HFFc6 (cell line): ENCODE measurements around the gene EPG5. TPM values are rescaled to one million over a fixed set of nuclear protein-coding genes. Genes with fewer than 3 reads are reported as not detected.

Experiments used
- DNase-seq: peaks from one replicate; pipeline ENCODE4 v3.0.0-alpha.2; 2018
- H3K27ac Mint-ChIP-seq: 2 replicates; pipeline ENCODE4 v1.8.0; 2020; ENCODE audit warnings: mild to moderate bottlenecking, mixed read lengths
- H3K27me3 Mint-ChIP-seq: 2 replicates; pipeline ENCODE4 v1.8.0; 2021; ENCODE audit warnings: mild to moderate bottlenecking, moderate library complexity, mixed read lengths; ENCODE audit not compliant: insufficient read depth
- H3K36me3 Mint-ChIP-seq: 2 replicates; pipeline ENCODE4 v1.8.0; 2021; ENCODE audit warnings: low read depth, mixed read lengths
- H3K4me1 Mint-ChIP-seq: 2 replicates; pipeline ENCODE4 v1.8.0; 2020; ENCODE audit warnings: low read depth, mixed read lengths
- H3K4me3 Mint-ChIP-seq: 2 replicates; pipeline ENCODE4 v1.8.0; 2020; ENCODE audit warnings: mild to moderate bottlenecking, moderate library complexity, mixed read lengths
- H3K9me3 Mint-ChIP-seq: 2 replicates; pipeline ENCODE4 v1.8.0; 2020; ENCODE audit warnings: mild to moderate bottlenecking, mixed read lengths
- total RNA-seq, 6 experiments: library from RNA; stranded (reverse); fragmentation: NEBNext Ultra II Directional; extraction: Animal tissue kit (Norgen Biotek cat#: 25700); gene quantifications; 2 replicates in 1 of 6; 3 replicates in 5 of 6; pipeline ENCODE4 v1.2.3, GENCODE V29; 2021
- TF ChIP-seq, protein P1 (sequence below): fragments of 200-600 bp; sonication (generic); IDR thresholded peaks from 2 replicates; pipeline ENCODE4 v1.5.0; 2021; ENCODE audit warnings: antibody characterized with exemption, mild to moderate bottlenecking

EPG5 gene
- total RNA-seq, 6 experiments from 2014 or later = 36.8 to 63.6 (median 44.5) TPM

DNA sequence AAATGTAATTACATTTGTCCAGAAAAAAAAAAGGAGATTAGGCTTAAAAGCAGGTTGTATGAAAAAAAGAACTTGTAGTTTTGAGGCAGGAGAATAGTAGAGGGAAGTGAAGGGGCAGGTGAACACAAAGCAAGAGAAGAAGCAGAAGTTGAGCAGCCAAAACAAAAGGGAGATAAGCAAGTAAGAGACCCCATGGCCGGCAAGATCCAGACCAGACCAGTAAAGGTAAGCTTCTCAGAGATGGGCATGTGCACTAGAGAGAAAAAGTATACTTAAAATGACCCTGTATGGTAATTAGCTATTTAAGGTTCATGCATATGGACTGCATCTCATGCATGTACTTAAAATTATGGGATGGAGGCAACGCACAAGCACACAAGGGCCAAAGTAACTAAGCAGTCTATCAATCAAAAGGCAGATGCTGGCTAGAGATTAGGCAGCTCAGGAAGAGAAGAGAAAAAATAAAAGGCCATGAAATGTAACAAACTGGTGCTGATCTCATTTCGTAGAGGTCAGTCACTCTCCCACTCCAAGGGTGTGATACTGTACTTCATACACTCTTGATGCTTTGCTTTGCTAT lies 132.0 kb downstream of the EPG5 start:
- Mint-ChIP-seq H3K36me3 (no peaks in the 10 kb centered on the region), H3K4me1 (peaks cover 28% of the 10 kb centered on the region), H3K27me3 (peaks cover 10% of the 10 kb centered on the region), H3K9me3 (no peaks in the 10 kb centered on the region), H3K27ac (no peak overlapping the region), H3K4me3 (no peak overlapping the region)
- TF ChIP-seq, protein P1, sequence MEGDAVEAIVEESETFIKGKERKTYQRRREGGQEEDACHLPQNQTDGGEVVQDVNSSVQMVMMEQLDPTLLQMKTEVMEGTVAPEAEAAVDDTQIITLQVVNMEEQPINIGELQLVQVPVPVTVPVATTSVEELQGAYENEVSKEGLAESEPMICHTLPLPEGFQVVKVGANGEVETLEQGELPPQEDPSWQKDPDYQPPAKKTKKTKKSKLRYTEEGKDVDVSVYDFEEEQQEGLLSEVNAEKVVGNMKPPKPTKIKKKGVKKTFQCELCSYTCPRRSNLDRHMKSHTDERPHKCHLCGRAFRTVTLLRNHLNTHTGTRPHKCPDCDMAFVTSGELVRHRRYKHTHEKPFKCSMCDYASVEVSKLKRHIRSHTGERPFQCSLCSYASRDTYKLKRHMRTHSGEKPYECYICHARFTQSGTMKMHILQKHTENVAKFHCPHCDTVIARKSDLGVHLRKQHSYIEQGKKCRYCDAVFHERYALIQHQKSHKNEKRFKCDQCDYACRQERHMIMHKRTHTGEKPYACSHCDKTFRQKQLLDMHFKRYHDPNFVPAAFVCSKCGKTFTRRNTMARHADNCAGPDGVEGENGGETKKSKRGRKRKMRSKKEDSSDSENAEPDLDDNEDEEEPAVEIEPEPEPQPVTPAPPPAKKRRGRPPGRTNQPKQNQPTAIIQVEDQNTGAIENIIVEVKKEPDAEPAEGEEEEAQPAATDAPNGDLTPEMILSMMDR = no peak
- no peak for DNase-seq

DNA sequence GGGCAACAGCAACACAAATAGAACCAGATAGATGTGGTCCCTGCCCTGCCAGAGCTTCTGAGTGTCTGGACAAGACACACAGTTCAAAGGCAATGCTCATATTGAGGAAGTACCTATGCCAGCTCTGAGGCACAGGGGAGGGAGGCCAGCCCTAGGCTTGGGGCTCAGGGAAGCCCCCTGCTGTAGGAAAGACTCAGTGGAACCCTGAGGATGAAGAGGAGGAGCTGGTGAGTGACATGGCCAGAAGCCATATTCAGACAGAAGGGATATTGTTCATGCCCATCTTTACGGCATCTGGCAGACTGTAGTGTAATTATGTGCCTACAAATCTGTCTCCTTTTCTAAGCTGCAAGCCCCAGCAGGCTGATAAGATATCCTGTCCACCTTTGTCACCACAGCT lies 132.8 kb downstream of the EPG5 start:
- peaks cover 9% of the 10 kb centered on the region for H3K27me3 Mint-ChIP-seq
- H3K9me3 Mint-ChIP-seq = no peaks in the 10 kb centered on the region
- TF ChIP-seq, protein P1 = no peak; the same call in 1 of the 2 replicates
- peaks cover 20% of the 10 kb centered on the region for H3K4me1 Mint-ChIP-seq
- DNase-seq = no peak
- no peak overlapping the region for H3K27ac Mint-ChIP-seq
- no peak overlapping the region for H3K4me3 Mint-ChIP-seq
- no peaks in the 10 kb centered on the region for H3K36me3 Mint-ChIP-seq

DNA sequence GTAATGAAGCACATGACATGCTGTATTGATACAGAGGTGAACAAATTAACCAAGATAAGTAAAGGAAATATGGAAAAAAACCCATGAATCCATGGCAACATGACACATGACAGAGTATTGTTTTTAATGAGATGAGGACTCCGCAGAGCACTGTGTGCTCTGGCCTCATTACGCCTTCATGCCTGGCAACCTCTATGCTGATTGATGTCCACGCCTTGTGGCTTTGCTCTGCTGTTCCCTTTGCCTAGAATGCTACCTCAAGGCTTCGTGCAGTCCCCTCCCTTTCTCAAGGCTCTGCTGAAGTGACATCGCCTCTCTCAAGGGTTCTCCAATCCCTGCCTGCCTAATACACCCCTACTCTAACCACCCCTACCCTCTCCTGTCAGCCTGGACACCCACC lies 133.3 kb downstream of the EPG5 start:
- H3K9me3 Mint-ChIP-seq = no peaks in the 10 kb centered on the region
- peaks cover 20% of the 10 kb centered on the region for H3K4me1 Mint-ChIP-seq
- DNase-seq = no peak
- H3K27me3 Mint-ChIP-seq = peaks cover 7% of the 10 kb centered on the region
- H3K27ac Mint-ChIP-seq = no peak overlapping the region
- no peak overlapping the region for H3K4me3 Mint-ChIP-seq
- TF ChIP-seq, protein P1 = no peak
- no peaks in the 10 kb centered on the region for H3K36me3 Mint-ChIP-seq

DNA sequence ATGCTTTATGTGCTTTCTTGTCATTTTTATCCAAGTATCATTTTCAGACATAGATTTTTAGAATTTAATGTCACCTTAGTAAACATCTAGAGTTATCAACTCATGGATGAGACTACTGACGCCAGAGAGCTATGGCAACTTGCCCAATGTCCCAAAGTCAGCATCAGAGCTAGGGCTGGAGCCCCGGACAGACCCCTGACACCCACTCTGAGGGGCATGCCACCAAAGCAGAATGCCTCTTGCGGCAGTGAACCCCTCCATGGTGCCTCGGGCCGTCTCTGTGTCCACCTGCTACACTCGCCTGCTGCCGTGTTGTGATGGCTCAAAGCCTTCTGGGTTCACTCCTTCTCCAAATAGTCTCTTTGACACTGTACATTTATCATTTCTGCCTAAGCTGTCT lies 136.2 kb downstream of the EPG5 start:
- no peaks in the 10 kb centered on the region; the same call in 1 of the 2 replicates for H3K27me3 Mint-ChIP-seq
- no peak for DNase-seq
- H3K9me3 Mint-ChIP-seq = no peaks in the 10 kb centered on the region
- no peaks in the 10 kb centered on the region for H3K36me3 Mint-ChIP-seq
- no peak overlapping the region for H3K4me3 Mint-ChIP-seq
- no peak overlapping the region for H3K27ac Mint-ChIP-seq
- H3K4me1 Mint-ChIP-seq = peaks cover 32% of the 10 kb centered on the region
- TF ChIP-seq, protein P1 = no peak

DNA sequence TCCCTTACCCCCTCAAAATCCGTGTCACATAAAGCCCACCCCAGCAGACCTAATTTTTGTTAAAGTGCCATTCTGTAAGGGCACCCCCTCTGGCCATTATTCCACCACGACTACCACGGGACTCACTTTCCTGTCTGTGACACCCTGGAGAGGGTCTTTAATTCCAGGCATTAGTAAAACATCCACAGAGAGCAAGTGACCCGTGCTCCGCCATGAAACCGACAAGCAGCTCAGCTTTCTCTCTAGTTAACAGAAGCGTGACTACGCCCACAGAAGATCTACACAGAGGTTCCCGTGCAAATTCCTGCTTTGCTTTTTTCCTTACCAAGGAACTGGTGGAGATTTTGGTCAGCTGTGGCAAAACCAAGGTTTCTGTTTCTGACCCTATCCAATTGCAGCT lies 137.3 kb downstream of the EPG5 start:
- Mint-ChIP-seq H3K9me3 (no peaks in the 10 kb centered on the region), H3K4me3 (no peak overlapping the region), H3K36me3 (no peaks in the 10 kb centered on the region), H3K27me3 (no peaks in the 10 kb centered on the region), H3K4me1 (peaks cover 31% of the 10 kb centered on the region), H3K27ac (no peak overlapping the region)
- no peak for DNase-seq
- TF ChIP-seq, protein P1 = no peak
